T-helper 22 cell (primary cell): ENCODE data around the gene UNK.
A peak's percentile ranks its signal among the peaks of the same experiment; 100 is the strongest.
"Not testable (repeated sequence)": the region's sequence is repeated elsewhere in the genome, so short reads cannot be mapped to it uniquely, and the experiment has no call there.

Source experiments
- DNase-seq: peaks from one replicate; pipeline ENCODE4 v3.0.0-alpha.2; 2020; ENCODE audit warnings: low read depth

Gene UNK

GRCh38 chr17:75754378-75755204 is 30.0 kb upstream of the UNK start:
- DNase-seq: no peak

GRCh38 chr17:75755205-75755901 is 29.3 kb upstream of the UNK start:
- no peak for DNase-seq

GRCh38 chr17:75755990-75756389 is 28.6 kb upstream of the UNK start:
- DNase-seq: no peak

- no peak for DNase-seq
Observed at GRCh38 chr17:75756451-75757085, 28.0 kb upstream of the UNK start.

- DNase-seq: no peak
Observed at GRCh38 chr17:75757086-75757681, 27.4 kb upstream of the UNK start.

GRCh38 chr17:75758131-75758905 is 26.3 kb upstream of the UNK start:
- no peak for DNase-seq

- DNase-seq: no peak
Observed at GRCh38 chr17:75759457-75759856, 25.1 kb upstream of the UNK start.

- DNase-seq: not testable (repeated sequence)
Observed at GRCh38 chr17:75759978-75760640, 24.5 kb upstream of the UNK start.

- no peak for DNase-seq
Observed at GRCh38 chr17:75762513-75763268, 21.9 kb upstream of the UNK start.

- no peak for DNase-seq
Observed at GRCh38 chr17:75763269-75763607, 21.4 kb upstream of the UNK start.

- no peak for DNase-seq
Observed at GRCh38 chr17:75763613-75764416, 20.8 kb upstream of the UNK start.

- DNase-seq: no peak
Observed at GRCh38 chr17:75764417-75764710, 20.2 kb upstream of the UNK start.

GRCh38 chr17:75764711-75765421 is 19.7 kb upstream of the UNK start, which contains the start of gene GALK1:
GALK1 (minus strand) TSS chr17:75765192; CDS start chr17:75765136, 56 bp downstream.
- peak; percentile 58 for DNase-seq

GRCh38 chr17:75765981-75766380 is 18.6 kb upstream of the UNK start:
- no peak for DNase-seq

- DNase-seq: no peak
Observed at GRCh38 chr17:75767881-75768280, 16.7 kb upstream of the UNK start.

- no peak for DNase-seq
Observed at GRCh38 chr17:75769536-75769935, 15.1 kb upstream of the UNK start.

GRCh38 chr17:75771334-75772281 is 13.0 kb upstream of the UNK start:
- no peak for DNase-seq
